Mesenteric fat pad (tissue), 1 donor: ENCODE data around the gene C4B. TPM values are rescaled to one million over a fixed set of nuclear protein-coding genes. Genes with fewer than 3 reads are reported as not detected.
"Not testable (repeated sequence)": the region's sequence is repeated elsewhere in the genome, so short reads cannot be mapped to it uniquely, and the experiment has no call there.

ENCODE experiments used
- DNase-seq: peaks from one replicate; pipeline ENCODE4 v3.0.0-alpha.2; 2020; ENCODE audit warnings: low spot score
- total RNA-seq: library from RNA; stranded (reverse); fragmentation: NEBNext Ultra II Directional; extraction: Animal tissue kit (Norgen Biotek cat#: 25700); gene quantifications from one replicate; pipeline ENCODE4 v1.2.1, GENCODE V29; 2021
- donor health status: DM: yes; HTN: yes; CAD: no.

C4B gene
- total RNA-seq, 1 donor from 2014 or later = 32.7 TPM

DNA sequence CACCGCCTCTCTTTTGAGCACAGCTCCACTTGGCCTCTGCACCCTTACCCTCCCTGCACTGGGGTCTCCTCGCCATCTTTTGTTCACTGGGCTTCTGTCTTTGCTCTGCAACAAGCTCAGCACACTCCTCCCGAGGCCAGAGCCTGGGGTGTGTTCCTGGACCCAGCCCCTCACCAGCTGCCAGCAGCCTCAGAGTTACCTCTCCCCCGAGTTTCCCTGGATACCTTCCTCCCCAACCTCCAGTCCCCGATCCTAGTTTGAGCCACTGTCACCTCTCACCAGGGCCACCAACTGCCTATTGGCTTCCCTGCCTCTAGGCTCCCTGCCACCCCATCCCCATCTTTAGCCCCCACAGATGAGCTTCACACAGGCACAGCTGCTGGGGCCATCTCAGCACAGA is 36.0 kb downstream of the C4B start:
- DNase-seq = no peak

DNA sequence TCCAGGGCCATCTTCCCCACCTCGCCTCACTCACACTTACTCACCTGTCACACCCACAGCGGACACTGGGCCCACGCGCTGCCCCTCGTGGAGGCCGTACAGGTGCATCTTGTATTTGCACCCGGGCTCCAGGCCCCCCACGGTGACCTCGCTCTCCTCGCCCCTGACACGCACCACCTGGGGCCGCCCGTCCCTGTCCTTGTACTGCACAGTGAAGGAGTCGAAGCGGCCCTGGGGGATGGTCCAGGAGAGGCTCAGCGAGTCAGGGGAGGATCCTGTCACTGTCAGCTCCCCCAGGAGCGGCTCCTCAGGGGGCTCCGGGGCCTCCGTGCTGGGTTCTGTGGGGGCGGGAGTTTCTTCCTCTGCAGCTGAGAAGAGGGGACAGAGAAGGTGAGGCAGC is 38.0 kb downstream of the C4B start:
- DNase-seq = not testable (repeated sequence)

DNA sequence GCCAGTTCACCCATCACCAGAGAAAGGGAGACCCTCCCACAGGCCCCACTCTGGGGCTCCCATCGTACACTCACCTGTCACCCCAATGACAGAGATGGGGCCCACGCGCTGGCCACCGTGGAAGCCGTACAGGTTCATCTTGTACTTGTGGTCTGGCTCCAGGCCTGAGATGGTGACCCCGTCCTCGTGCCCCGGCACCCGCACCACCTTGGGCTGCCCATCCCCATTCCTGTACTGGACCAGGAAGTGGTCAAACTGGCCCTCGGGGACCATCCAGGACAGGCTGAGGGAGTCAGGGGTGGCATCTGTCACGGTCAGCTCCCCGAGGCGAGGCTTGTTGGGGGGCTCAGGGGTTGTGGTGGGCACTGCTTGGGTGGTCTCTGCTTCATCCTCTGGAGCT is 38.7 kb downstream of the C4B start:
- not testable (repeated sequence) for DNase-seq

DNA sequence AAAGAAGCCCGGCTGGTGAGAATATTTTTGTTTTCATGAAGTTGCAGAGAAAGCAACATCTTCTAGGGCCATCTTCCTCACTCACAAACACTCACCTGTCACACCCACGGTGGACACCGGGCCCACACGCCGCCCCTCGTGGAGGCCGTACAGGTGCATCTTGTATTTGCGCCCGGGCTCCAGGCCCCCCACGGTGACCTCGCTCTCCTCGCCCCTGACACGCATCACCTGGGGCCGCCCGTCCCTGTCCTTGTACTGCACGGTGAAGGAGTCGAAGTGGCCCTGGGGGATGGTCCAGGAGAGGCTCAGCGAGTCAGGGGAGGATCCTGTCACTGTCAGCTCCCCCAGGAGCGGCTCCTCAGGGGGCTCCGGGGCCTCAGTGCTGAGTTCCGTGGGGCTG is 41.2 kb downstream of the C4B start:
- not testable (repeated sequence) for DNase-seq

DNA sequence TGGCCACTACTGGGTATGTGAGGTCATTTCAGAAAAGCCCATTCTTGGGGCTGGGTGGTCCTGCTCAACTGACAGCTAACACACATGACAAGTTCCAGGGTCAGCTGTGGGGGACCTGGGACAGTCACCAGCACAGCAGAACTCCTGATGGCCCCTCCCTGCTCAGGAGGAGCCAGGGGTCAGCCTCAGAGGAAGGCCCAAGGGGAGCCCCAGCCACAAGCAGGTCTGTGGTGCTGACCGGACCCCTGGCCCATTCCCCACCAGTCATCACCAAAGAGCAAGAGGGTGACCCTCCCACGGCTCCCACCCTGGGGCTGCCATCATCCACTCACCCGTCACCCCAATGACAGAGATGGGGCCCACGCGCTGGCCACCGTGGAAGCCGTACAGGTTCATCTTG is 41.7 kb downstream of the C4B start:
- no peak for DNase-seq

DNA sequence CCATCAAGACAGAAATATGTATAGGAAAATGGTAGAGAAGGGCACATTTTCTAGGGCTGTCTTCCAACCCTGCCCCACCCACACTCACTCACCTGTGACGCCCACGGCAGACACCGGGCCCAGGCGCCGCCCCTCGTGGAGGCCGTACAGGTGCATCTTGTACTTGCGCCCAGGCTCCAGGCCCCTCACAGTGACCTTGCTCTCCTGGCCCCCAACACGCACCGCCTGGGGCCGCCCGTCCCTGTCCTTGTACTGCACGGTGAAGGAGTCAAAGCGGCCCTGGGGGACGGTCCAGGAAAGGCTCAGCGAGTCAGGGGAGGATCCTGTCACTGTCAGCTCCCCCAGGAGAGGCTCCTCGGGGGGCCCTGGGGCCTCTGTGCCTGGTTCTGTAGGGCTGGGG is 43.4 kb downstream of the C4B start:
- DNase-seq = no peak

DNA sequence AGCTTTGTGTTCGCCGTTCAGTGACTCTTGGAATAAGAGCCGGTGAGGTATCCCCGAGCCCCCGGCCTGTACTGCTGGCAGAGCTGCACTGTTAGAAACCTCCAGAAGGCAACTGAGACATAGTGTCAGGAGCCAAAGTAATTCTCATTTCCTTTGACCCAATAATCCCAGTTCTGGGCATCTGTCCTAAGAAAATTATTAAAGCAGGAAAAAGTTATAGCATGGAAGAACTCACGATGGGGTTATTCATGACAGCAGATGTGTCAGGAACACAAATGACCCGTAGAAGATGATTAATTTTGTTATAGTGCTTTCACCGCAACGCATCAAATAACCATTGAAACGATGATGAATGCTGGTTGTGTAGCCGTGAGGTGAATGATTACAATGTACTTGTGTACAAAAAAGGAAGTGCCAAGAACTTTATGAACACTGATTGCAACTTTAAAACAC is 43.9 kb downstream of the C4B start:
- DNase-seq = no peak

DNA sequence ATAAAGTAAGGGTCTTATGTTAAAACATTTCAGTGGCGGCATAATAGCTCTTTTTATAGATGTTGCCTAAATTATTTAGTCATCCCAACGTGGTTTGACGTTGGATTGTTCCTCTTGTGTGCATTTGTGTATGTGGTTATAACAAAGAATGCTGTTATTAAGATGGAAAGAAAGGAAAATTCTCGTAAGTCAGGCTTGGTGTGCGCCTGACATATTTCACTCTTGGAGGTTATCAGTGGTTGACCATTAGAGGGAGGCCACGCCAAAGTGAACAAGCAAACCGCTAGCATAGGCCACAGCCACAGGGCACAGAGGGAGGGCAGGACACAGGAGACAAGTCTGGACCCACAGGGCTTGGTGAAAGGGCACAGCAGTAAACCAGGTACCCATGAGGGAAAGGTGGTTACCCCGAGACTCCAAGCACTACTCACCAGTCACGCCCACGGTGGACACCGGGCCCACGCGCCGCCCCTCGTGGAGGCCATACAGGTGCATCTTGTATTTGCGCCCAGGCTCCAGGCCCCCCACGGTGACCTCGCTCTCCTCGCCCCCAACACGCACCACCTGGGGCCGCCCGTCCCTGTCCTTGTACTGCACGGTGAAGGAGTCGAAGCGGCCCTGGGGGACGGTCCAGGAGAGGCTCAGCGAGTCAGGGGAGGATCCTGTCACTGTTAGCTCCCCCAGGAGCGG is 46.5 kb downstream of the C4B start:
- DNase-seq = no peak

DNA sequence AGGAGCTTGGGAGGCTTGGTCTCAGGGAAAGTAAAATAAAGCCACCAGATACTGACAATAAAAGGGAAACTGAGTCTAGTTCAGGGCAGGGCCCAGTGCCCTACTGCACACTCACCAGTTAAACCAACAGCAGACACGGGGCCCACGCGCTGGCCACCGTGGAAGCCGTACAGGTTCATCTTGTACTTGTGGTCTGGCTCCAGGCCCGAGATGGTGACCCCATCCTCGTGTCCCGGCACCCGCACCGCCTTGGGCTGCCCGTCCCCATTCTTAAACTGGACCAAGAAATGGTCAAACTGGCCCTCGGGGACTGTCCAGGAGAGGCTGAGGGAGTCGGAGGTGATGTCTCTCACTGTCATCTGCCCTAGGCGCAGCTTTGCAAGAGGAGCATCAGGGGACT is 50.1 kb downstream of the C4B start:
- DNase-seq = no peak

DNA sequence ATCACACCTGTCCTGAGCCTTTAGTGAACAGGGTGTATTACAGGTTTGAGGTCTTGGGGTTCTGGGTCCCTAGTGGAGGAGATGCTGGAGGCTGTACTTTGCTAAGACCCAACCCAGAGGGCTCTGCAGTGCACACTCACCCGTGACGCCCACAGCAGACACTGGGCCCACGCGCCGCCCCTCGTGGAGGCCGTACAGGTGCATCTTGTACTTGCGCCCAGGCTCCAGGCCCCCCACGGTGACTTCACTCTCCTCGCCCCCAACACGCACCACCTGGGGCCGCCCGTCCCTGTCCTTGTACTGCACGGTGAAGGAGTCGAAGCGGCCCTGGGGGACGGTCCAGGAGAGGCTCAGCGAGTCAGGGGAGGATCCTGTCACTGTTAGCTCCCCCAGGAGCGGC is 52.9 kb downstream of the C4B start:
- DNase-seq = not testable (repeated sequence)

DNA sequence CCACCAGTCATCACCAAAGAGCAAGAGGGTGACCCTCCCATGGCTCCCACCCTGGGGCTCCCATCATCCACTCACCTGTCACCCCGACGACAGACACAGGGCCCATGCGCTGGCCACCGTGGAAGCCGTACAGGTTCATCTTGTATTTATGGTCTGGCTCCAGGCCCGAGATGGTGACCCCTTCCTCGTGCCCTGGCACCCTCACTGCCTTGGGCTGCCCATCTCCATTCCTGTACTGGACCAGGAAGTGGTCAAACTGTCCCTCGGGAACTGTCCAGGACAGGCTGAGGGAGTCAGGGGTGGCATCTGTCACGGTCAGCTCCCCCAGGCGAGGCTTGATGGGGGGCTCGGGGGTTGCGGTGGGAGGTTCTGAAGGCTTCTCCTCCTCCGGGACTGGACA is 53.7 kb downstream of the C4B start:
- DNase-seq = not testable (repeated sequence)

DNA sequence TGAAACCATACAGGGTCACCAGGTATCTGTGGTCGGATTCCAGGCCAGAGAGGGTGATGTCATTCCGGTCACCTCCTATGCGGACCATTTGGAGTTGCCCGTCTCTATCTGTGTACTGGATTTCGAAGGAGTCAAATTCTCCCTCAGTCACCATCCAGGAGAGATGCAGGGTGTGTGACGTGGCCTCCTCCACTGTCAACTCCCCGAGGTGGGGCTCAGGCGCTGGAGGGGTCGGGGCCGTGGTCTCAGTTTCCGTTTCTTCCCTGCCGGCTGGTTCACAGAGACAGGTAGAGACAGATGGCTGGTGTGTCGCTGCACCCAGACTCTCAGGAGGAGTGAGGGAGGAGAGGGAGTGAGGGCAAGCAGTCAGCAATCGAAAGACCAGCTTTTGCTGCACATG is 54.3 kb downstream of the C4B start:
- no peak for DNase-seq

DNA sequence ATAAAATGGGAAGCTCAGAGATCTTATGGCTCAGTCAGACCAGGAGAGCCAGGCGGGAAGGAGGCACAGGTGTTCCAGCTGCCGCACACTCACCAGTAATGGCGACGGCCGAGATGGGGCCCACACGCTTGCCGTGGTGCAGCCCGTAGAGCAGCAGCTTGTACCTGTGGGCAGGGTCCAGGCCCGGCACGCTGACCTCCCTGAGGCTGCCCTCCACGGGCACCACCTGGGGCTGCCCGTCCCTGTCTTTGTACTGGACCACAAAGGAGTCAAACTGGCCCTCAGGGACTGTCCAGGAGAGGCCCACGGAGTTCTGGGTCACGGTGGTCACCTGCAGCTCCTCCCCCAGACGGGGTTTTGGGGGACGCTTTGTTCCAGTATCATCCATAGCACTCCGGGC is 54.9 kb downstream of the C4B start:
- no peak for DNase-seq

DNA sequence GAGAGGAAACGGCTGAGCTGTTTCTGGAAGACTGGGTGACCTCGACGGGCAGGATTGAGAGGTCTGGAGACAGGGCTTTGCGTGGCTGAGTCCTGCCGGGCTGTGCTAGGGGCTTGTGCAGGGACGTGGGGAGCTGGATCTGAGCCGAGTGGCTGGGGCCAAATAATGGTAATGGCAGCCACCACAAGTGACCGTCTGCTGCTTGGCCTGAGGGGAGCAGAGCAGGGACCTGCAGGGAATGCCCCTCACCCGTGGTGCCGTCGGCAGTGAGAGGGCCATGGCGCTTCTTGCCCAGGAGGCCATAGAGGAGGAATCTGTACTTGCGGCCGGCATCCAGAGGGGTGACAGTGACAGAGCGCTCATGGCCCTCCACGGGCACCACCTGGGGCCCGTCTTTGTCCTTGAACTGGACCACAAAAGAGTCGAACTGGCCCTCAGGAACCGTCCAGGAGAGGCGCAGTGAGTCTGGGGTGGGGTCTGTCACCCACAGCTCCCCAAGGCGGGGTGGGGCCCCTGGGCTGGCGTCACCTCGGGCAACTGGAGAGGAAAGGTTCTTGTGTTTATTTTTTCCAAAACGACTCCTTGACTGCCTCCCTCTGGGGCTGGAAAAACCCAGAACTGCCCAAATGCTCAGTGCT is 55.4 kb downstream of the C4B start:
- no peak for DNase-seq

DNA sequence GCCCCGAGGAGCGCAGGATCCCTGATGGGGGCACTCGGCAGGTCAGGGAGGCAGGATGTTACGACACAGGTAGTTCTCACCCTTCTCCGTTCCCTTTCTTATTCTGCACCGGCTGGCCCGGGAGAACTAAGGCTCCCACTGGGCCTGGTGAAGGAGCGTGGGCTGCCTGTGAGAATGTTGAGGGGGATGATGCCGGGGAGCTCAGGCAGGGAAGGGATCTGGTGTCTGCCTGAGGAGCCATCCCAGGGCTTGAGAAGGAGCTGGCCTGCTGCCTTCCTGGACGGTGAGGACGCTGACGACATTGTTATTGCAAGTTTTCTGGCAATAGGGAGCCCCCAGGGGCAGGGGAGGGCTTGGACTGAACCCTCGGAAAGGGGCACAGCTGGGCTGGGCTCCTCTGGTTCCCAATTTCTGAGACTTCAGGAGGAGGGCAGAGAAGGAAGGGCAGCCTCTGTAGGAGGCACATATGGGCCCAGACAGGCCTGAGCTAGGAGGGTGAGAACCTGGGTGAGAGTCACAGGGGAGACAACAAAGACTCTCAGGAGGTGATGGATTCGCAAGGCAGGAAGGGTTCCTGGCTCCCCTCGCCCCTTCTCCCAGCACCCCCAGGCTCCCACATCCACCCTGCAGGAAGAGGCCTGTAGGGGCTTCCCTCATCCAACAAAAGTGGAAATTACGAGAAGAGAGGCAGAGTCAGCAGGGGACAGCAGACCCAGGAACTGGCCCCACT is 56.4 kb downstream of the C4B start:
- no peak for DNase-seq

DNA sequence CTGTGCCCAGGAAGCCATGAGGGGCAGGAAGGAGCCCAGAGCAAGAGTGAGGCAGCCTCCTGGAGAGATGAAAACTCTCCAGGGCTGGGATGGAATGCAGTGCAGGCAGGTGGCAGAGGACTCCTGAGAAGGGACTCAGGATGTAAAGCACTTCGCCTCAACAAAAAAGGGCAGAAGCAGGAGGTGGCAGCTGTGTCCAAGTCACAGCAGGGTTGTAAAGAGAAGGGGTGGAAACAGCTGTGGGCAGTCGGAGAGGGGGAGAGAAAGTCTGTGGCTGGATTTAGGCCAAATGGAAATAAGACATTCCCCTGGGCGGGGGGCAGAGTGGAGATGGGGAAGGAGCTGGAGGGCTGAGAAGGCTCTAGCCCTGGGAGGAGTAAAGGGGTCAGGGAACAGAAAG is 58.5 kb downstream of the C4B start:
- DNase-seq = no peak

DNA sequence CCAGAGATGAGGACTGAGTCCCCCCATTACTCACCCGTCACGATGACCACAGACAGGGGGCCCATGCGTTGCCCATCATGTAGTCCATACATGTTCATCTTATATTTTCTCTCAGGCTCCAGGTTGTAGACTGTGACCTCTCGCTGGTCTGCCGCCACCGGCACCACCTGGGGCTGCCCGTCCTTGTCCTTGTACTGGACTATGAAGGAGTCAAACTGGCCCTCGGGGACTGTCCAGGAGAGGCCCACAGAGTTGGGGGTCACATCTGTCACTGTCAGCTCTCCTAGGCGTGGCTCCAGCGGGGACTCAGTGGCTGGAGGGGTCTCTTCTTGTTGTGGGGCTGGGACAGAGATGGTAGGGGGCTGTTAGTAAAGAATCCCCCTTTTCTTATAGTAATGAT is 59.0 kb downstream of the C4B start:
- no peak for DNase-seq

DNA sequence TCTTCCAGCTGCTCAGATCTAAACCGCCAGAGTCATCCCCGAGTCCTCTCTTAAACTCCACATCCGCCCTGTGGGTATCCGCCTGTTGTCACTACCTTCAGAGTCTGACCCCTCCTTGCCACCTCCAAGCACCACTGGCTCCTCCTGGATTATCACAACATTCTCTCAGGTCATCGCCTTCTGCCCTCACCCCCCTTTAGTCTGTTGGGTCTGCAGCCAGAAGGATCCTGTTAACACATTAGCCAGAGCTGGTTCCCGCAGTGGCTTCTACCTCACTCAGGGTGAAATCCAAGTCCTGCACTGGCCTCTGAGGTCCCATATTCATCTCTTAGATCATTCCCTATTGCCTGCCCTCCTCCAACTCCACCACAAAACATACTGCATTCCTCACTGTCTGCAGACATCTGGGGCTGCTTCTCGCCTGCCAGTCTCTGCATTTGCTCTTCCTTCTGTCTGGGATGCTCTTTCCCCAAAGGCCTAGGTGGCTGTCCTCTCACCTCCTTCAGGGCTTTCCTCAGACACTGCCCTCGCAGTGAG is 60.5 kb downstream of the C4B start:
- DNase-seq = no peak

DNA sequence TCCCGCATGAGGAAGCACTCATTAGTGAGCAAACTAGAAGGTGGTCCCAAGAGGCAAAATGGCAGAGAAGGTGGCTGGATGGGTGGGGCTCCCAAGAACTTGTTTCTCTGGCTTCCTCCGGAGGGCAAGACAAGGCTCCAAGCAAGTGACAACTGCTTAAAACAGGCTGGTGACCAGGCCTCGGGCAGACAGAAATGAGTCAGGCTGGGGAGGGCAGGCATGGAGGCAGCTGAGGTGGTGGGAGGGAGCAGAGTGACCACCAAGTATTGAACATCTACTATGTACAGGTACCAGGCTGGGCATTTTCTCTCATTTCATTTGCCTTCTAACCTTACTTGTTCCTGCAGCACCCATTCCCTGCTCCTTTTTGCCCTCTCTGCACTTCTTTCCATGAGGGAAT is 61.2 kb downstream of the C4B start:
- no peak for DNase-seq

DNA sequence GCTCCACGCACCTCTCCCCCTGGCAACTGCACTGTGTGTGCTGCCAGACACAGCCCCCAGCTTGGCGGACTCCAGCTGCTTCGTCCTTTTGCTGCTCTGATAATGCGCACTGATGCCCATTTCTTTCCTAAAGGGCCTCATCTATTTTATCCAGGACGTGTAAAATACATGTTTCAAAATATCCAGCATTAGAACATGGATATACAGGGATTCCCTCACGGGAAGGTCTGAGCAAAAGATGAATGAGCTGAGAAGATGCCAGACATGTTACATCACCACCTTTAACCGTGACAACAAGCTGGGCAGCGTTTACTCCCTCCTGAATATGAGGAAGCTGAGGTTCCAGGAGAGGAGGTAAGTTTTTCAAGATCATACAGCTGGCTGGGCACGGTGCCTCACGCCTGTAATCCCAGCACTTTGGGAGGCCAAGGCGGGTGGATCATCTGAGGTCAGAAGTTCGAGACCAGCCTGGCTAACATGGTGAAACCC is 61.8 kb downstream of the C4B start:
- DNase-seq = no peak

DNA sequence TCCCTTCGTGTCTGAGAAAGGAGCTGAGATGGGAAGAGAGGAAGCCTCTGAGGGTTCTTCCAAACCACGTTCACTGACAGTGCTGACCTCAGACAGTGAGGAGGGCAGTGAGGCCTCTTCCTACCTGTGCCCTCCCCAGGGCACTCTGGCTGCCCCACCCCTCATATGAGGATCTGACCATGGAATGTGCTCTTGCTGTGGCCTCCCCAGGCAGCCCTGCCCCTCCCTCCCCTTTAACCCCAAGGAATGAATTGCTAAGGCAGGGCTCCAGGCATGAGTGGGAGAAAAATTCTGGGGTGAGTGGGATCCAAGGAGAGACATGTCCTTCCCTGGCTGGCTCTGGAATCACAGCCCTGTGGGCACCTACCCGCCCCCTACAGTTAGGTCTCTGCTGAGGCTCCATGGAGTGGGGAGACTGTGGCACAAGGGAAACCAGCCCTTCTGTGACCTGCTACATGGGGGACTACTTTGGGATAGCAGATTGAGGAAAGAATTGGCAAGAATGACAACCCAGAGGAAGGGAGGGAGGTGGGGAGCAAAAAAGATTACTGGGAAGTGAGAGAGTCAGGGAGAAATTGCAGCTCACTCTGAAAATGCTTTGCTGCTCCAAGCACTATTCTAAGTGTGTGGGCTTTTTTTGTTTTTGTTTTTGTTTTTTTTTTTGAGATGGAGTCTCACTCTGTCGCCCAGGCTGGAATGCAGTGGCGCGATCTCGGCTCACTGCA is 65.1 kb downstream of the C4B start:
- DNase-seq = no peak
